ENCODE results near the gene STARD13.

- TF ChIP-seq CTCF (IDR thresholded peaks at IDR 0.05) (no peak), POLR2A (IDR thresholded peaks at IDR 0.05) (no peak)
These were observed 6.6 kb downstream of the STARD13 start for GRCh38 chr13:33278913-33279312.
